ENCODE measurements around the gene SPEN. TPM values are rescaled to one million over a fixed set of nuclear protein-coding genes. Genes with fewer than 3 reads are reported as not detected.
A peak's percentile ranks its signal among the peaks of the same experiment; 100 is the strongest.

Gene SPEN
- total and polyA plus RNA-seq, 9 of the 15 experiments (the other 6 are each of a cell fraction or from before 2014, with no cell fraction given): 5.7 to 87.5 (median 27.2) TPM

GRCh38 chr1:15849775-15850324 is 2.3 kb downstream of the SPEN start (continued):
- TF ChIP-seq CBFB (CRISPR knock-in tag; IDR thresholded peaks at IDR 0.05) (no peak), ZNF431 (CRISPR knock-in tag; IDR thresholded peaks at IDR 0.05) (0 out of 2 replicates have a peak, but pooled peaks have one; percentile 16), ZNF274 (IDR thresholded peaks at IDR 0.05; ENCODE audit: borderline replicate concordance, low read depth, low read length) (no peak), CBX3 (IDR thresholded peaks at IDR 0.05; ENCODE audit: borderline replicate concordance in 1 of 2, low read length in 2 of 2) (no peak; a peak in 1 of 3 replicates), ZBTB17 (CRISPR knock-in tag; IDR thresholded peaks at IDR 0.05) (no peak), PATZ1 (CRISPR knock-in tag; IDR thresholded peaks at IDR 0.05; ENCODE audit: borderline replicate concordance) (no peak), ELK3 (CRISPR knock-in tag; IDR thresholded peaks at IDR 0.05) (no peak), FOS (IDR thresholded peaks at IDR 0.05; ENCODE audit: extremely low read depth, insufficient read length) (no peak), ZNF282 (CRISPR knock-in tag; IDR thresholded peaks at IDR 0.05) (no peak), E2F5 (CRISPR knock-in tag; IDR thresholded peaks at IDR 0.05) (no peak), PRMT5 (CRISPR knock-in tag; IDR thresholded peaks at IDR 0.05) (no peak), CTBP1 (IDR thresholded peaks at IDR 0.05; ENCODE audit: borderline replicate concordance) (no peak; the same call in 1 of the 2 replicates), ZNF707 (CRISPR knock-in tag; conservative IDR thresholded peaks at IDR 0.05) (no peak), POLR2AphosphoS5 (IDR thresholded peaks at IDR 0.05; ENCODE audit: control insufficient read depth, insufficient read depth, low read depth, low read length) (peak; percentile 73), TAF9B (IDR thresholded peaks at IDR 0.05; ENCODE audit: partially characterized antibody) (peak; percentile 76), BRCA1 (IDR thresholded peaks at IDR 0.05) (no peak), BRCA1 (CRISPR knock-in tag; IDR thresholded peaks at IDR 0.05) (no peak), ZNF77 (CRISPR knock-in tag; IDR thresholded peaks at IDR 0.05) (no peak), ZNF239 (CRISPR knock-in tag; IDR thresholded peaks at IDR 0.05) (no peak), DNMT1 (IDR thresholded peaks at IDR 0.05) (peak; percentile 90; the same call in 1 of the 2 replicates), KAT2B (IDR thresholded peaks at IDR 0.05; ENCODE audit: low read depth, low read length) (no peak)
- TF ChIP-seq, protein P1, sequence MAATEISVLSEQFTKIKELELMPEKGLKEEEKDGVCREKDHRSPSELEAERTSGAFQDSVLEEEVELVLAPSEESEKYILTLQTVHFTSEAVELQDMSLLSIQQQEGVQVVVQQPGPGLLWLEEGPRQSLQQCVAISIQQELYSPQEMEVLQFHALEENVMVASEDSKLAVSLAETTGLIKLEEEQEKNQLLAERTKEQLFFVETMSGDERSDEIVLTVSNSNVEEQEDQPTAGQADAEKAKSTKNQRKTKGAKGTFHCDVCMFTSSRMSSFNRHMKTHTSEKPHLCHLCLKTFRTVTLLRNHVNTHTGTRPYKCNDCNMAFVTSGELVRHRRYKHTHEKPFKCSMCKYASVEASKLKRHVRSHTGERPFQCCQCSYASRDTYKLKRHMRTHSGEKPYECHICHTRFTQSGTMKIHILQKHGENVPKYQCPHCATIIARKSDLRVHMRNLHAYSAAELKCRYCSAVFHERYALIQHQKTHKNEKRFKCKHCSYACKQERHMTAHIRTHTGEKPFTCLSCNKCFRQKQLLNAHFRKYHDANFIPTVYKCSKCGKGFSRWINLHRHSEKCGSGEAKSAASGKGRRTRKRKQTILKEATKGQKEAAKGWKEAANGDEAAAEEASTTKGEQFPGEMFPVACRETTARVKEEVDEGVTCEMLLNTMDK (IDR thresholded peaks at IDR 0.05; ENCODE audit: borderline replicate concordance, insufficient read depth, low read depth, low read length, poor library complexity, severe bottlenecking): no peak
- TF ChIP-seq, protein P2, sequence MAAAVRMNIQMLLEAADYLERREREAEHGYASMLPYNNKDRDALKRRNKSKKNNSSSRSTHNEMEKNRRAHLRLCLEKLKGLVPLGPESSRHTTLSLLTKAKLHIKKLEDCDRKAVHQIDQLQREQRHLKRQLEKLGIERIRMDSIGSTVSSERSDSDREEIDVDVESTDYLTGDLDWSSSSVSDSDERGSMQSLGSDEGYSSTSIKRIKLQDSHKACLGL (CRISPR knock-in tag; IDR thresholded peaks at IDR 0.05; ENCODE audit: borderline replicate concordance, poor library complexity, severe bottlenecking): no peak

Measured in K562 (cell line).